SU-DHL-6 (cell line): ENCODE results near the gene ZNF574.

ENCODE experiments used
- EZH2phosphoT487 ChIP-seq: fragments of 200-600 bp; sonication (generic), shearing (Covaris generic); conservative IDR thresholded peaks from 2 replicates; pipeline ENCODE4 v1.6.1; 2018; ENCODE audit warnings: mild to moderate bottlenecking, antibody characterized with exemption, low read length, moderate library complexity, mixed read lengths
- TF ChIP-seq, protein P1 (sequence below): fragments of 200-600 bp; sonication (generic); IDR thresholded peaks from one replicate; pipeline ENCODE4 v1.5.1; 2017; ENCODE audit warnings: antibody characterized with exemption, mild to moderate bottlenecking, low read length, moderate library complexity; ENCODE audit not compliant: insufficient read depth, poor library complexity, severe bottlenecking

DNA sequence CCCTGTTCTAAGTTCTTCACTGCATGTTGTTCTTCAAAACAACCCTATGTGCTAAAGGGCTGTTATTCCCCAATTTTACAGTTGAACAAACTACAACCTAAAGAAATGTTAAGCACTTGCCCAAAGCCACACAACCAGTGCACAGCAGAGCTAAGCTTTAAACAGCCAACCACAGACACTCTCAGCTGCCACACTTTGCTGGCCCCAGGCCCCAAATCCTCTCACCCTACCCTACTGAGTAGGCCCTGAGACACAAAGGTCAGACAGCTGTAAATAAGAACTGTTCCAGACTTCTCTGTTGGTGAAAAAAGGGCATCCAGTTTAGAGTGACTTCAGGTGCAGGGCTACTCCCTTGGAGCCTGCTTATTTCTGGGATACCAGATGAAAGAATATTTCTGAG lies 35.9 kb upstream of the ZNF574 start:
- TF ChIP-seq, protein P1, sequence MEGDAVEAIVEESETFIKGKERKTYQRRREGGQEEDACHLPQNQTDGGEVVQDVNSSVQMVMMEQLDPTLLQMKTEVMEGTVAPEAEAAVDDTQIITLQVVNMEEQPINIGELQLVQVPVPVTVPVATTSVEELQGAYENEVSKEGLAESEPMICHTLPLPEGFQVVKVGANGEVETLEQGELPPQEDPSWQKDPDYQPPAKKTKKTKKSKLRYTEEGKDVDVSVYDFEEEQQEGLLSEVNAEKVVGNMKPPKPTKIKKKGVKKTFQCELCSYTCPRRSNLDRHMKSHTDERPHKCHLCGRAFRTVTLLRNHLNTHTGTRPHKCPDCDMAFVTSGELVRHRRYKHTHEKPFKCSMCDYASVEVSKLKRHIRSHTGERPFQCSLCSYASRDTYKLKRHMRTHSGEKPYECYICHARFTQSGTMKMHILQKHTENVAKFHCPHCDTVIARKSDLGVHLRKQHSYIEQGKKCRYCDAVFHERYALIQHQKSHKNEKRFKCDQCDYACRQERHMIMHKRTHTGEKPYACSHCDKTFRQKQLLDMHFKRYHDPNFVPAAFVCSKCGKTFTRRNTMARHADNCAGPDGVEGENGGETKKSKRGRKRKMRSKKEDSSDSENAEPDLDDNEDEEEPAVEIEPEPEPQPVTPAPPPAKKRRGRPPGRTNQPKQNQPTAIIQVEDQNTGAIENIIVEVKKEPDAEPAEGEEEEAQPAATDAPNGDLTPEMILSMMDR, result no peak
- TF ChIP-seq EZH2phosphoT487, result no peak
